Motor neuron (in vitro differentiated cells): ENCODE results near the gene OR51A7. TPM values are rescaled to one million over a fixed set of nuclear protein-coding genes. Genes with fewer than 3 reads are reported as not detected.
"Not testable (repeated sequence)": the region's sequence is repeated elsewhere in the genome, so short reads cannot be mapped to it uniquely, and the experiment has no call there.

Experiments
- ATAC-seq, 8 experiments: fragments of 200-7000 bp; cut with Tn5 transposase; replicated peaks in 6 of 8; 2 replicates each; pipeline ENCODE4 v1.8.0; 2021; ENCODE audit warnings: mild to moderate bottlenecking in 8 of 8, moderate library complexity in 8 of 8
- H3K27ac ChIP-seq, 2 donors: fragments of 250-450 bp; sonication (Bioruptor Pico); 2 replicates each; pipeline ENCODE4 v1.9.0; 2021; ENCODE audit warnings: antibody characterized with exemption in 2 of 2, mild to moderate bottlenecking in 2 of 2, moderate library complexity in 1 of 2
- H3K4me1 ChIP-seq, 2 donors: fragments of 250-450 bp; sonication (Bioruptor Pico); replicated peaks in 1 of 2; 2 replicates each; pipeline ENCODE4 v1.6.1; 2021; ENCODE audit warnings: antibody characterized with exemption in 2 of 2, mild to moderate bottlenecking in 2 of 2, moderate library complexity in 1 of 2
- H3K4me3 ChIP-seq, 5 donors: fragments of 250-450 bp; sonication (Bioruptor Pico); 2 replicates each; pipeline ENCODE4 v1.9.0; 2021; ENCODE audit warnings: antibody characterized with exemption in 5 of 5, mild to moderate bottlenecking in 5 of 5, moderate library complexity in 4 of 5
- WGBS, 10 experiments: fragments of 450-650 bp; shearing (Covaris generic); methylation state at CpG; one replicate each; pipeline ENCODE4 v1.0.0; 2022; 5-methylcytosine and 5-hydroxymethylcytosine counted together
- in situ Hi-C, 9 experiments: fragments of 400-800 bp; cut with MboI; loops; one replicate each; pipeline ENCODE4 v1.15.0; 2021; ENCODE audit warnings: low sequenced_read_pairs in 9 of 9, low pct_unique_long_range_greater_than_20kb in 2 of 9; ENCODE audit not compliant: unreplicated experiment in 9 of 9
- total RNA-seq, 8 experiments: library from RNA; unstranded; fragments of 300-600 nt; gene quantifications; 2 replicates each; pipeline versions ENCODE4 v1.2.3 to v1.2.4, GENCODE V29; 2022

Gene OR51A7
- total RNA-seq, 8 experiments from 2014 or later: 0.25 to 0.67 (median 0.55) TPM; not detected in 4

DNA sequence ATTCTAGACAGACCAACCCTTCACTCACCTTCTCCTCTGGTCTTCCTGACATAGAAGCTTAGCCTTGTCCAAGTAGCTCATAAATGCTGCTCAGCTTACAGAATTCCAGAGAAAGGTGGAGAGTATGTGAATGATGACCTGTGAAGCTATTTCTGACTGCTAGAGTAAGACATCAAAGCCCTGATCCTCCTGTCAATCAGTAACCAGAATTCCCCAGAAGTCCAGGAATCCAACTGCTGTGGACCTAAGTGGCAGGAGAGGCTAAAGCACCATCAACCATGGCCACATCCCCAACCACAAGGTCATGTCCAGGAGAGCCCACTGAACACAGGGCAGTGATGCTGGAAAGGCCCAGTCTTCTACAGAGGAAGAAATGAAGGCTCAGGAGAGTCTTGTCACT lies 13.0 kb downstream of the OR51A7 start:
- Histone ChIP-seq H3K4me1 (no peaks in the 10 kb centered on the region), H3K4me3 (no peak overlapping the region), H3K27ac (no peak overlapping the region)
- no peak for ATAC-seq
- in situ Hi-C loops: loop anchor here in 1 of 9 experiments (10.0 kb wide), 1 partner anchor 58 kb away; no protein-coding TSS in a partner anchor

DNA sequence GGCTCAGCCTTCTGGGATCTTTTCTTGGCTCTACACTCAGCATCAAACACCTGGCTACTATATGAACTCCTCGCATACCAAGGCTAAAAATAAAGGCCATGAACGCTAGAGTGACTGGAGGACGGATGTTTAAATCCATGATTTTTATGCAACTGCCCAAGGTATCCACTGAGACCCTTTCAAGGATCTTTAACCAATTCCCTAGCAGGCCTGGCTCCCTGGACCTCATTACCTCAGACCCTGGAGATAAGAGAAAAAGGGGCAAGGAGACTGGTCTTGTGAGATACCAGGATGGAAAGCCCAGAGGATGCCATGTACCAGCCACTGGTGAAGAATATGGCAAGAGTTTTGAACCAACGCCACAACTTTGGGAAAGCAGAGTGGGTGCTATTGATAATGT lies 15.7 kb downstream of the OR51A7 start, which contains the start of gene OR51G2:
Gene OR51G2, minus strand, starts transcription at position 101 of the 400 bp plus-strand sequence. CDS start 3,687 bp downstream, outside the sequence.
- no peak within 1 kb of the TSS for H3K4me3 ChIP-seq
- no peak for ATAC-seq
- H3K4me1 ChIP-seq: no peaks in the 10 kb centered on the region
- in situ Hi-C loops: loop anchor here in 1 of 9 experiments (10.0 kb wide), 1 partner anchor 56 kb away; no protein-coding TSS in a partner anchor
- no peak within 1 kb of the TSS for H3K27ac ChIP-seq
- 0 to 92% (median 74%) methylated on average over 2 to 4 of the region's 4 CpGs; no CpG with 5 or more reads in 3 of the 10 experiments for WGBS, 10 experiments

DNA sequence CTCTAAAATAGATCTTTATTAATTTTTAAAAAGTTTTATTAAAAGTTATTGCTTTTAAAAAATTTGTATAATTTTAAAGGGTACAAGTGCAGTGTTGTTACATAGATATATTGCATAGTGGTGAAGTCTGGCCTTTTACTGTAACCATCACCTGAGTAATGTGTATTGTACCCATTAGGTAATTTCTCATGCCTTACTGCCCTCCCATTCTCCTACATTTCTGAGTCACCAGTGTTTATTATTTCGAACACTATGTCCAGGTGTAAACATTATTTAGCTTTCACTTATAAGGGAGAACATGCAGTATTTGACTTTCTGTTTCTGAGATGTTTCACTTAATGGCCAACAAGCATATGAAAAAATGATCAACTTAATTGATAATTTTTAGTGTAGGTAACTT lies 18.2 kb downstream of the OR51A7 start:
- peak in 1 of 8 experiments; percentile 37 for ATAC-seq
- WGBS, 10 experiments: 0 to 100% (median 63%) methylated on average over 1 of the region's 1 CpG; no CpG with 5 or more reads in 2 of the 10 experiments
- Histone ChIP-seq H3K27ac (no peak overlapping the region), H3K4me1 (no peaks in the 10 kb centered on the region), H3K4me3 (no peak overlapping the region)
- in situ Hi-C loops: no loop called here

DNA sequence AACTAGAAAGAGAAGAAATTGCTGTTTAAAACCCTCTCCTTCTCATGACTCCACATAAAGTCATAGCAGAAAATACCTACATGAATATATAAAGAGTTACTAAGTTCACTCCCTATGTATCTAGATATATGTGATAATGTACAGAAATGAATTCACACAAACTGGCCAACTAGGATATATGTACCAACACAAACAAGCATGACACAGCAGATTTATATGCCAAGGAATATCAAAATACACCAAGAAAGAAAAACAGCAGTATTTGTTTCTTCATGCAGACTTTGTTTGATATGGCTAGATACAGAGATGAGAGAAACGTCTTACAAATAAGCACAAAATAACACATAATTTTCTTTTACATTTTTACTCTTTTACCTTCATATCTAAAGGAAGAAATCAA lies 18.7 kb downstream of the OR51A7 start:
- H3K4me1 ChIP-seq: no peaks in the 10 kb centered on the region
- no peak overlapping the region for H3K4me3 ChIP-seq
- in situ Hi-C loops: no loop called here
- no peak overlapping the region for H3K27ac ChIP-seq
- 0 to 71% (median 41%) methylated on average over 1 of the region's 1 CpG; no CpG with 5 or more reads in 4 of the 10 experiments for WGBS, 10 experiments
- ATAC-seq: no peak

DNA sequence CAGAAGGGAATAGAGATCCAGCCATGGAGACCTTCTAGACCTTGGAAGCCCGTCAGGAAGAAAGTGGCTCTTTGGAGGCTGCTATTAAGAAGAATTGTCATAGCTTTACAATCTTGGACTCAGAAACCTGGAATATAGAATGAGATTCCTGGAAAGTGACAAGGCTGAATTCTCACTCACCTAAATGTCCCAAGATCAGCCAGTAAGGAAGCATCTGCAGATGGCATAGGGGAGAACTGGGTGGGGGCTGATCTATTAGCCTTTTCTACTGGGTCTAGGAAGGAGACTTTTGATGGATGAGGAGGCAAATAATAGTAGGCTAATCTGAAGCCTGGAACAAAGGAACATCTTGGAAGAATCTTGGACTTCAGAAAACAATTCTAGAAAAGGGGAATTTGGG lies 20.7 kb downstream of the OR51A7 start, which contains the start of gene OR51G1:
Gene OR51G1, minus strand, starts transcription at position 101 of the 400 bp plus-strand sequence. Its CDS starts 0 bp downstream, at position 101.
- ATAC-seq: no peak
- no peak within 1 kb of the TSS for H3K4me3 ChIP-seq
- H3K4me1 ChIP-seq: no peaks in the 10 kb centered on the region
- H3K27ac ChIP-seq: no peak within 1 kb of the TSS
- in situ Hi-C loops: no loop called here
- 29 to 78% (median 40%) methylated on average over 1 of the region's 1 CpG; no CpG with 5 or more reads in 7 of the 10 experiments for WGBS, 10 experiments

DNA sequence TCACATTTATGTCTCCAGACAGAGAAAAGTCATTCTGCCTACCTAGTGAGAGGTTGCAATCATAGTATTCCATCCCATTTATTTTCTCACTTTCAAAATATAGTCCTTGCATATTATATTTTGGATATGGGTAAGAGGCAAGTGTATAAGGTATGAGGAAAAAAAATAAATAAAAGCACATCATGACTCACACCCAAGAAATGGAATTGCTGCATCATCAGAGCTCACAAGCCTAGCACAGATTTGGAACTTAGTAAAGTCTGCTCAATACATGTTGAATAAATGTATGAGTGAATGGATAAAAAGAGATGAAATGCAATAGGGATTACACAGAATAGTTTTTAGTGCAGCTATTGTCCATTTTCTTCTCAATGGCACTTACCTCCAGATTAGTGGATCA lies 23.0 kb downstream of the OR51A7 start:
- ATAC-seq: peak in 2 of 8 experiments; percentile 78 to 84
- in situ Hi-C loops: no loop called here
- Histone ChIP-seq H3K4me1 (no peaks in the 10 kb centered on the region), H3K27ac (no peak overlapping the region), H3K4me3 (no peak overlapping the region)

DNA sequence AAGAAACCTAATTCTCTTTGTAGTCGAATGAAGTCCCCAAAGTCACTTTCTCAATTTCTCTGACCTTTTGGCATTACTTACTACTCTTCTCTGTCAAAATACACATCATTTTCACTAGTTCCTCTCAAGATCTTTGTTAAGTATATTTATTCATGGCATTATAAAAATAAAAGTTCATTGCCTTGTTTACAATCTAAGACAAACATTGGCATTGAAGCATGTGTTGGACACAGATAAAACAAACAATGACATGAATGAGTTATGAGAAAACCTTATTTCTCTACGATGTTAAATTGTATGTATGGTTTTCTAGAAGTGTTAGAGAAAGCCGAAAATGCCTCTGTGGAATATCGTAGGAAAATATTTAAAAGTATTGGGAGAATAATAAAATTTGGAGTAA lies 29.2 kb downstream of the OR51A7 start:
- in situ Hi-C loops: no loop called here
- WGBS, 10 experiments: 25 to 100% (median 69%) methylated on average over 1 to 4 of the region's 4 CpGs; no CpG with 5 or more reads in 1 of the 10 experiments
- no peak for ATAC-seq

DNA sequence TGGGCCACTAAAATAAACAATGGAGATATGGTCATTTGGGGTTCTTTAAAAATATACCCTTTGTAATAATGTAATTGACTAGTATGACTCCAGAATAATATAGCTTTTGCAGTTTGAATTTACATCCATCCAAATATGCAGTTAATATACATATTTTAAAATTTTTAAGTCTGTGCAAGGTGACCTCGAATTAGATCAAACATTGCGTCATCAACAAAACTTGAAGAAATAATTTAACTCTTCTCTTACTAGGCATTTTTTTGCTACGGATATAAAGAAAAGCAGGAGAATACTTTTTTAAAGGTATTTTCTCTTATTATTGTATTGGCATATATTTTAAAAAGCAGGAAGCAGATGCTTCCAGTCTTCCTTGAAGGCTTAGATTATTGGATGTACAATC lies 33.2 kb downstream of the OR51A7 start:
- ATAC-seq: no peak
- no peak overlapping the region for H3K27ac ChIP-seq
- WGBS, 10 experiments: 4 to 100% (median 74%) methylated on average over 1 to 3 of the region's 3 CpGs
- in situ Hi-C loops: no loop called here
- H3K4me3 ChIP-seq: no peak overlapping the region
- no peaks in the 10 kb centered on the region for H3K4me1 ChIP-seq

More for the DNA sequence above, 29.2 kb downstream of the OR51A7 start:
- H3K4me1 ChIP-seq: no peaks in the 10 kb centered on the region
- no peak overlapping the region for H3K27ac ChIP-seq
- no peak overlapping the region for H3K4me3 ChIP-seq

DNA sequence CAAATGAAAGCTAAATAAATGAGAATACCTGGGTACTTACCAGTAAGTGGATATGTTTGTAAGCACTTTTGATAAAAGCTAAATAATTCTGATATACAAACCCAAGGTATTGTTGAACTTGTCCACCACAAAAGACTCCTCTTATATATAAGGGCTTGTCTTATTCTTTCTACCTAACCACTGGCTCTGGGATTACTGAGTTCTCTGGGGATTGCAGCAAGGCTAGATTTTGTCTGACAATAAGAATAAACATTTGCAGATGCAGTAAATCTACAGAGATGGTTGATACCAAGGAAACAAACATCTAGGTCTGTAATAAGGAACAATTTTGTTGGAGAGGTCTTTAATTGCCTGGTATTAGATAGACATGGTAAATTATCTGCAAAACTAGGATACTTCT lies 43.9 kb downstream of the OR51A7 start, which contains the start of gene OR51A4:
Gene OR51A4, minus strand, starts transcription at position 101 of the 400 bp plus-strand sequence. CDS start 505 bp downstream, outside the sequence.
- H3K4me3 ChIP-seq: no peak within 1 kb of the TSS
- in situ Hi-C loops: no loop called here
- no peak within 1 kb of the TSS for H3K27ac ChIP-seq
- no peak for ATAC-seq
- no peaks in the 10 kb centered on the region for H3K4me1 ChIP-seq

DNA sequence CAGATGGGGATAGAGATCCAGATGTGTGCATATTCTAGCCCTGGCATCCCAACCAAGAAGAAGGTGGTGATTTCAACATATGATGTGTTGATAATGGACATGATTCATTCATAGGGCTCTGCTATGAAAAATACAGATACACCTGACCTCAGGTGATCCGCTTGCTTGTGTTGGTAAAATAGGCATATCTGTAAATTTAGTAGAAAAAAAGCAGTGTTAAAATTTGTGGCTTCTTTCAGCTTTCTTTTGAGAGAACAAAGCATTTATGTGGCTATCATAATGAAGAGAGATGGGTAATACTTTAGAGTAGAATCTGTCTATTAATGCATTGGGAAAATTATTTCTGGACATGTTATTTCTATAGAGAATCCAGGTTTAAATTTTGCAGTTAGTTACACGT lies 52.0 kb downstream of the OR51A7 start, which contains the start of gene OR51A2:
Gene OR51A2, minus strand, starts transcription at position 101 of the 400 bp plus-strand sequence. Its CDS starts 0 bp downstream, at position 101.
- WGBS, 10 experiments: 0 to 53% (median 23%) methylated on average over 1 to 2 of the region's 2 CpGs
- H3K27ac ChIP-seq, in situ Hi-C loops, ATAC-seq, H3K4me1 ChIP-seq, H3K4me3 ChIP-seq: not testable (repeated sequence)

DNA sequence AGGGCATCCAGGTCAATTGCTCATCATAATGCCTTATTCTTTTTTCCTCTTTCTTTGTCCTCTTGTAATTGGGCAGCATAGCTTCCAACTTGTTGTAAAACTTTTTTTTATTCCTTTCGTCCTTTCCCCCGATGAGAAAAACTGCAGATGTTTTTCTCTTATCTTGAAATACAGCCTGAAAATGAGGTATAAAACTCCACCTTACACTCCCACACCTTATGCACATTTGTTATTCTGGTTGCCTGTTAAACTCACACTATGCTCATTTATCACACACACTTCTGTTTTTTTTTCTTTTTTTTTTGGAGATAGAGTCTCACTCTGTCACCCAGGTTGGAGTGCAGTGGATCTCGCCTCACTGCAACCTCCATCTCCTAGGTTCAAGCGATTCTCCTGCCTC lies 53.8 kb downstream of the OR51A7 start:
- H3K4me1 ChIP-seq: no peaks in the 10 kb centered on the region
- no peak overlapping the region for H3K4me3 ChIP-seq
- no peak overlapping the region for H3K27ac ChIP-seq
- no peak for ATAC-seq
- WGBS, 10 experiments: 0 to 96% (median 71%) methylated on average over 2 to 4 of the region's 4 CpGs
- in situ Hi-C loops: no loop called here

Other genes with a start within 250 kb of the OR51A7 start
- gene OR51E2, start 205.9 kb upstream of the OR51A7 start, total RNA-seq: 10 to 100 TPM in 1 of 8 experiments, 1 to 10 TPM in 2, under 1 TPM in 2, not detected in 3; 0.36 to 25.3 (median 1.3) TPM
- gene MMP26, start 199.0 kb upstream of the OR51A7 start, total RNA-seq: under 1 TPM in 1 of 8 experiments, not detected in 7; 0.38 TPM
- 1 to 10 TPM in 2 of 8 experiments, under 1 TPM in 1, not detected in 5; 0.61 to 1.7 (median 1.1) TPM for gene OR51F1, start 133.8 kb upstream of the OR51A7 start, total RNA-seq
- gene OR52R1, start 99.4 kb upstream of the OR51A7 start, total RNA-seq: 1 to 10 TPM in 1 of 8 experiments, under 1 TPM in 3, not detected in 4; 0.23 to 1.5 (median 0.73) TPM
- gene OR51F2, start 82.5 kb upstream of the OR51A7 start, total RNA-seq: 1 to 10 TPM in 3 of 8 experiments, under 1 TPM in 2, not detected in 3; 0.21 to 2.2 (median 1.2) TPM
- gene OR51S1, start 54.6 kb upstream of the OR51A7 start, total RNA-seq: under 1 TPM in 5 of 8 experiments, not detected in 3; 0.17 to 0.99 (median 0.31) TPM
- 1 to 10 TPM in 2 of 8 experiments, under 1 TPM in 1, not detected in 5; 0.31 to 1.3 (median 1.0) TPM for gene OR51T1, start 21.9 kb upstream of the OR51A7 start, total RNA-seq
- gene OR51G2, start 15.6 kb downstream of the OR51A7 start, total RNA-seq: 1 to 10 TPM in 1 of 8 experiments, under 1 TPM in 4, not detected in 3; 0.29 to 1.9 (median 0.51) TPM
- 1 to 10 TPM in 2 of 8 experiments, under 1 TPM in 2, not detected in 4; 0.21 to 1.9 (median 0.89) TPM for gene OR51G1, start 20.6 kb downstream of the OR51A7 start, total RNA-seq
- gene OR51A4, start 43.8 kb downstream of the OR51A7 start, total RNA-seq: 1 to 10 TPM in 1 of 8 experiments, under 1 TPM in 3, not detected in 4; 0.28 to 1.5 (median 0.72) TPM
- under 1 TPM in 3 of 8 experiments, not detected in 5; 0.33 to 0.37 (median 0.36) TPM for gene OR51A2, start 51.9 kb downstream of the OR51A7 start, total RNA-seq
- gene OR51L1, start 91.1 kb downstream of the OR51A7 start, total RNA-seq: 1 to 10 TPM in 1 of 8 experiments, under 1 TPM in 5, not detected in 2; 0.08 to 1.2 (median 0.22) TPM
- 1 to 10 TPM in 1 of 8 experiments, not detected in 7; 3.1 TPM for gene OR52J3, start 142.7 kb downstream of the OR51A7 start, total RNA-seq
- gene OR52E2, start 155.8 kb downstream of the OR51A7 start, total RNA-seq: 1 to 10 TPM in 1 of 8 experiments, under 1 TPM in 2, not detected in 5; 0.43 to 2.3 (median 0.45) TPM
- 1 to 10 TPM in 1 of 8 experiments, under 1 TPM in 1, not detected in 6; 0.52 to 2.6 TPM for gene OR52E1, start 165.8 kb downstream of the OR51A7 start, total RNA-seq
- 1 to 10 TPM in 1 of 8 experiments, under 1 TPM in 5, not detected in 2; 0.04 to 1.6 (median 0.18) TPM for gene OR52A5, start 234.6 kb downstream of the OR51A7 start, total RNA-seq